Measurements from ENCODE around the gene SH3GLB1. TPM values are rescaled to one million over a fixed set of nuclear protein-coding genes. Genes with fewer than 3 reads are reported as not detected.

The SH3GLB1 gene
- total RNA-seq, 1 experiment from 2014 or later: 42.4 TPM

- ChIA-PET POLR2A (no interaction called here), RAD21 (ENCODE audit: low non-redundant PET in 1 of 2, low total read pairs in 2 of 2, uncharacterized antibody in 2 of 2, unreplicated experiment in 2 of 2) (no interaction called here), CTCF (interaction anchor here (1.8 kb wide), 1 partner anchor 15 kb away, joined by 4 read pairs; no protein-coding TSS in a partner anchor)
- Histone ChIP-seq H3K27ac (ENCODE audit: low read depth, low read length) (no peak overlapping the region), H3K9ac (ENCODE audit: low read length) (no peak overlapping the region), H3K4me2 (ENCODE audit: low read length) (no peak overlapping the region), H3K4me1 (ENCODE audit: control insufficient read depth in 1 of 2, insufficient read depth in 2 of 2, low read length in 2 of 2) (peaks cover 4 to 5% of the 10 kb centered on the region in 2 experiments; a peak in 3 of 4 replicates), H3K27me3 (ENCODE audit: insufficient read depth, low read length) (no peaks in the 10 kb centered on the region), H3K9me2 (ENCODE audit: insufficient read depth) (no peaks in the 10 kb centered on the region), H3K36me3 (ENCODE audit: control insufficient read depth in 1 of 2, insufficient read depth in 2 of 2, low read length in 2 of 2) (no peaks in the 10 kb centered on the region), H3K4me3 (replicated peaks in 1 of 2; ENCODE audit: low read depth in 1 of 2, low read length in 2 of 2) (no peak overlapping the region), H2AFZ (ENCODE audit: low read depth, low read length, poor library complexity, severe bottlenecking) (no peak overlapping the region), H4K20me1 (ENCODE audit: insufficient read depth) (no peaks in the 10 kb centered on the region), H3K79me2 (ENCODE audit: insufficient read depth, low read length) (no peaks in the 10 kb centered on the region), H3K9me3 (ENCODE audit: control insufficient read depth in 1 of 2, insufficient read depth in 1 of 2, low read depth in 1 of 2, low read length in 2 of 2) (no peaks in the 10 kb centered on the region)
- intact Hi-C loops (cut with micrococcal nuclease): no loop called here
- TF ChIP-seq POLR2AphosphoS5 (IDR thresholded peaks at IDR 0.05; ENCODE audit: low read depth, low read length) (no peak), JUND (IDR thresholded peaks at IDR 0.05) (no peak), EZH2phosphoT487 (IDR thresholded peaks at IDR 0.05; ENCODE audit: borderline replicate concordance) (no peak), EZH2 (IDR thresholded peaks at IDR 0.05) (no peak), YY1 (IDR thresholded peaks at IDR 0.05; ENCODE audit: extremely low read depth, insufficient replicate concordance, low read depth, low read length) (no peak), TCF7L2 (IDR thresholded peaks at IDR 0.05; ENCODE audit: borderline replicate concordance, extremely low read depth, insufficient read depth, insufficient read length) (no peak), ATF3 (IDR thresholded peaks at IDR 0.05) (no peak), MAX (IDR thresholded peaks at IDR 0.05) (no peak), SP1 (IDR thresholded peaks at IDR 0.05; ENCODE audit: low read depth) (no peak)
- no peak for ATAC-seq
- no TSS peak for BruUV-seq (replicated peaks)
- no peak for DNase-seq (ENCODE audit: low read depth, low spot score)
Measured at GRCh38 chr1:86768554-86768953, 64.2 kb downstream of the SH3GLB1 start.

GRCh38 chr1:86769065-86769464 is 64.7 kb downstream of the SH3GLB1 start:
- Histone ChIP-seq H3K9me2 (ENCODE audit: insufficient read depth) (no peaks in the 10 kb centered on the region), H3K27ac (ENCODE audit: low read depth, low read length) (no peak overlapping the region), H3K79me2 (ENCODE audit: insufficient read depth, low read length) (no peaks in the 10 kb centered on the region), H2AFZ (ENCODE audit: low read depth, low read length, poor library complexity, severe bottlenecking) (no peak overlapping the region), H3K4me2 (ENCODE audit: low read length) (no peak overlapping the region), H3K4me3 (replicated peaks in 1 of 2; ENCODE audit: low read depth in 1 of 2, low read length in 2 of 2) (no peak overlapping the region), H4K20me1 (ENCODE audit: insufficient read depth) (no peaks in the 10 kb centered on the region), H3K9me3 (ENCODE audit: control insufficient read depth in 1 of 2, insufficient read depth in 1 of 2, low read depth in 1 of 2, low read length in 2 of 2) (no peaks in the 10 kb centered on the region), H3K36me3 (ENCODE audit: control insufficient read depth in 1 of 2, insufficient read depth in 2 of 2, low read length in 2 of 2) (no peaks in the 10 kb centered on the region), H3K4me1 (ENCODE audit: control insufficient read depth in 1 of 2, insufficient read depth in 2 of 2, low read length in 2 of 2) (peaks cover 9 to 11% of the 10 kb centered on the region in 2 experiments), H3K9ac (ENCODE audit: low read length) (no peak overlapping the region), H3K27me3 (ENCODE audit: insufficient read depth, low read length) (no peaks in the 10 kb centered on the region)
- intact Hi-C loops (cut with micrococcal nuclease): no loop called here
- ChIA-PET RAD21 (ENCODE audit: low non-redundant PET in 1 of 2, low total read pairs in 2 of 2, uncharacterized antibody in 2 of 2, unreplicated experiment in 2 of 2) (no interaction called here), CTCF (no interaction called here), POLR2A (no interaction called here)
- ATAC-seq (no peak), DNase-seq (ENCODE audit: low read depth, low spot score) (no peak)
- BruUV-seq (replicated peaks): no TSS peak
- TF ChIP-seq ZFX (IDR thresholded peaks at IDR 0.05) (no peak), EZH2 (IDR thresholded peaks at IDR 0.05) (no peak), ELF1 (IDR thresholded peaks at IDR 0.05; ENCODE audit: borderline replicate concordance, low read depth) (no peak)
